GM19468 (cell line): ENCODE data around the gene SEC31A.

Source experiments
- ATAC-seq: cut with Tn5 transposase; IDR thresholded peaks from one replicate; pipeline ENCODE4 v1.9.1; 2021; ENCODE audit warnings: mild to moderate bottlenecking, moderate library complexity, moderate number of reproducible peaks; ENCODE audit not compliant: unreplicated experiment; ENCODE audit errors: extremely low read depth

Gene SEC31A

DNA sequence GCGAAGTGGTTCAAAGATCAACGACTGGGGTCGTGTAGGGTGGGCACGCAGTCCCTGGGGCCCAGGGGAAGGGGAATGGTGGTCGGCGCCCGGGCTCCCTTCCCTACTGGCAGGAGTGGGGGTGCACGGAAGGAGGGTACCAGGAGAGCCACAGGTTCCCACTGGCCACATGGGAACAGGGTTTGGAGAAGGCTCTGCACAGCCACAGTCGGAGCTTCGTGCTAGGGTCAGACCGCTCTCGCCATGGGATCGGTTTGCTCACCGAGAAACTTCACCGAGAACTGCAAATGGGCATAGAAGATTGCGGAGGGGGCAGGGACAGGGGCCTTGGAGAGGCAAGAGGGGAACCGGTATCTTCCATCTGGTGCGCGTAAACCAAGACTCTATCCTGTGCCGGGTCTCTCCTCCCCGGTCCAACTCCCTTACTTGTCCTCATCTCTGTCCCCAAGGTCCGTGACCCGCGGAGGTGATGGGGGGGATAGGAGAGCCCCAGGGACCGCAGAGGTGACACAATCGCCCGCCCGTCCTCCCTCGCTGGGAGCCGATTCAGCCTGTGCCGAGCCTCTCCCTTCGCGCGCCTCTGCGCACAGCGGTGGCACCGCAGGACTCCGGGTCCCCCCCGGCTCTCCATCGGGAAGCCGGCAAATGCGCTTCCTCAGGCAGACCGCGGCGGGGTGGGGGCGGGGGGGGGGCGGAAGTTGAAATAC, 93.4 kb downstream of the SEC31A start:
- ATAC-seq: no peak

DNA sequence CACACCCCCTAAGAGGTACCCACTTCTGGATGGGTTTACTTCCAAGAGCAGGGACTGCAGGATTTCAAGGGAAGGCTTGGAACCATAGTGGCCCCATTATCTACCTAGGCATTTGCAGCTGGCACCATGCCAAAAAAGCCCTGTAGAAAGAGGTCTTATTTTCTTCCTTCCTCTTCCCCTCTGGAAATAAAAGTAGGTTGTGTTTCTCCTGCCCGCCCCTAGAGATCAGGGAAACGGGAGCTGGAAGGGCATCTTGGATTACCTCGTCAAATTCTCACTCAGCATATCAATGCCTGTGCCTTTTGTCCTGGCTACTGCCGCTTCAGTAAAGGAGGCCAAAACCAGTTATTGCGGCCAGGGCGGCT, 93.9 kb downstream of the SEC31A start:
- no peak for ATAC-seq

DNA sequence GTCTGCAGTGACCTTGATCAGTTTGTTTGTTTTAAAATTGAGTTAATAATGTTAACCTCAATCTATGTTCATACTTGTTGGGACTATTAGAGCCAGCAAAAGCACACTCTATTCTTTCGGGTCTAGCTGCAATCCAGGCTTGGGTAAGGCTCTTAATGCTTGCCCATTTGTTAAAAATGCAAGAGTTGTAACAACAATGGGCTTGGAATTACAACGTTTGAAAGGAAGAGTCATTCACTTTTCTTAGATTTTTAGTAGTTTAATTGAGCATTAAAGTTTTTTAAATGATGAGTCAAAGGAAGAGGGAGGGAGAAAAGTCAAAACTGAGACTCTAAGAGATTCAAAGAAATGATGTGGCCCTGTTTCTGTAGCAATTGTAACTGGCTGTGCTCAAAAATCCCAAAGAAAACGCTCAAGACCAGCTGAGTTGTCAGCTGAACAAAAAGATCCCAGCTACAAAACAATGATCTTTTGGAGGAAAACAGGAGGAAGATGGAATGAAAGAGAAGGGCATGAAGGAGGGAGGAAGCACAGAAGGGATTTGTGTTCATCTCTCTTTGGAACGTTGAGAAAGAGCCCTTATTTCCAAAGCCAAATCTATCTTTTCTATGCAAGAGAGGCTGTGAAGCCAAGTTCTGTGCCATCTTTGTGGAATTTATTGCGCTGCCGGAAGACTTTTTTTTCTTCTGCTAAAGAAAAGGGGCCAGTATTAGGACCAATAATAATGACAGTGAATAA, 97.9 kb downstream of the SEC31A start:
- no peak for ATAC-seq

GRCh38 chr4:82791179-82791578, 99.8 kb downstream of the SEC31A start:
- ATAC-seq: no peak

DNA sequence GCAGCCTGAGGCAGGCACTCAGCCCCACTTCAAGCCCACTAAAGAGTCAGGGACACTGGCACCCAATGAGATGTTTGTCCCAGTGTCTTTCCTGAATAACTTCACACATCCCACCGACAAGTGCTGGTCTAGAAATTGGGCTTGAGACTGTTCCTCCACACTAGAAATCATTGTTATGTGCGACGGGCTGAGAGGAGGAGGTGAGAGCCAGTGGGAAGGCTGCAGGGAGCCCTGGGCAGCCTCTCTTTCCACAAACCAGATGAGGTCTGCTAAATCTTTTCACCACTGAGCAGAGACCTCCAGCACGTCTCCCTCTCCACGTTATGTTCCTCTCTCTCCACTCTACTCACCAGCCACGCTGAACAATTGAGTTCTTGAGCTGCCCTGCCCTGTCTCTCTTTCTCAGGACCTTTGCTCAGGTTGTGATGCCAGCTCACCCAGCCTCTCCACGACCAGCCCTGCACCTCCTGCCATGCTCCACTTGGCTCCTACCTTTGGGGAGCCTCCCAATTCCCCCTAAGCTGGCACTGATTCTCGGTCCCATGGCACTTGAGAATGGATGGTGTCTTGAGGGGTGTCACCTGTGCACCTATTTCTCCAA, 100.8 kb downstream of the SEC31A start:
- no peak for ATAC-seq

GRCh38 chr4:82789025-82789776, 101.8 kb downstream of the SEC31A start:
- ATAC-seq: no peak

- no peak for ATAC-seq
Observed at GRCh38 chr4:82787342-82787741, 103.6 kb downstream of the SEC31A start.

DNA sequence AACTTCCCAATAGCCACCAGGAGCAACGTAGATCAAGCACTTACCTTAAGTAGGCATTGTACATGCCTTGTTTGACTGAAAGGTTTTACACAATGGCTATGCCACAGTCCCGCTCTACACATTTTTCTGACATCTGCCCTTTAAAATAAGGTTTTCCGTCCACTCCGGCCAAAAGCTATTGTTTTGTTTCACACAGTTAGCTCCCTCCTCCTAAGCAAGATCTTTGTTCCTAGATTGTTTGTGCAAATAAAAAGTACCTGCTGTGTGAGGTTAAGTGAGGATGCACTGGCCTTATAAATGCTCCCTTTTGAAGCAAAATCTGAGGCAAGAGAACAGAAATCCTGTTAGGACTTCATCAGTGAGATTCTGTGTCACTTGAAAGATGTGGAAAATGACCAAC, 104.1 kb downstream of the SEC31A start:
- ATAC-seq: no peak

GRCh38 chr4:82785611-82786400, 105.1 kb downstream of the SEC31A start:
- ATAC-seq: no peak

DNA sequence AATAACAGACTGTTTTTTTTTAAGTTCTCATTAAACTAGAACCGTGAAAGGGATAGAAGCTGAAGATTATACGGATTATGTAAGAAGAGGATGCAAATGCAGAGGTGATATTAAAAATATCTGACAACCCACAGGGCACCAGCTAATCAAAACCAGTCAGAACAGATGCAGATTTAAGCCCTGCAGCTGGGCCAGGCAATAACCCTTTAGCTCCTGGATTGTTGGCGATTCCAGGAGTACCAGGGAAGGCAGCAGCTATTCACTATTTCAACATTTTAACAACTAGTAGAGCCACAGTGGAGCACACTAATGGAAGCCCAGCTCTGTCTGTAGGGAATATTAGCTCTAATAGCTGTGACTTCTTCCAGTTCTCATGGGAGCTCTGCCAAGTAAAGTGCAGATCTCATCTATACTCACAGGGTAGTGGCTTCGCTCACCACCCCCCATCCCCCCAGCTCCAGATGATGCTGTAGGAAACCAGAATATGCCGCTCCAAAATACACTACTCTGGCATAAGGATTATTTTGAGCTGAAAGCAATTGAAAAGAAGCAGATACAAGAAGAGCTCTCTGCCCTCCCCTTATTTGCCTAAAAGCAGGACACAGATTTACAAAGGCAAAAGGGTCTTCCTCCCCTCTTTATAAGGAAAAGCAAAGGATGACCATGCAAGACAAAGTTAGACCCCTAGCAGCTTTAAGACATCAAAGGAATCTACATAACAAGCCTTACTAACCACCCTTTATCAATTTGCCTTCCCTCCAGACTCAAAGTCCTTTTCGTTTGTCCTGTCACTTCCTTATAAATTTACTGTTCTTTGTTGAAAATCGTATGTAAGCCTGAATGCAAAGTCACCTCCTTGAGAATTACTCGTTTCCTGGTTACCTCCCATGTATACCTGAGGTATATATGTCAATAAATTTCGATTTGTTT, 106.0 kb downstream of the SEC31A start:
- ATAC-seq: no peak

DNA sequence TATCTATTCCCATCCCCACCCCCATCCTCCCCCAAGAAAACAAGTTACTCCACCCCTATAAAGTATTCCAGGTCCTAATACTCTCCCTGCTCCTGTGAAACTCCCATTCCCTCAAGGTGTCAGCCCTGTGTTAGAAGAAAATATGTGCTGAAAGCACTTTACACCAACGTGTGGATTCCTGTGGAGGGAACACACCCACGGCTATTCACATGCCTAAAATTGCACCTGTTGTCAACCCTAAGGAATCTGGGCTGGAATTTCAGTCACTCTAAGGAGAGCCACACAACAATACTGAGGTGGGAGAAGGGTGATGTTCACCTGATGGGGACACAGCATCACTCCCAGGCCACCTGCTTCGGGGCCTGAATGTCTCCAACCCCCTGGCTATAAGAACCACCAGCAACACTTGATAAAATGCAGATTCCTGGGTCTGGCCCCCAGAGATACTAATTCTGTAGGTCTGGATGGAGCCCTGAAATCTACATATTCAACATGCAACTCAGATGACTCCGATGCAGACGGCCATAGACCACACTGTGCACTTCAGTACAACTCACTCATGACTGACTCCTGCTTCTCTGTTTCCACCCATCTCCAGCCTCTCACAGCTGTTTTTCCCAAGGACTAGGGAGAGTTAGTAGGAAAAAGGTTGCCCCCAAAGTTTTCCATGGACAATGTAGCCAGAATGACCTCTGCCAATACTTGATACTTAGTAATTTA, 108.2 kb downstream of the SEC31A start:
- ATAC-seq: no peak

DNA sequence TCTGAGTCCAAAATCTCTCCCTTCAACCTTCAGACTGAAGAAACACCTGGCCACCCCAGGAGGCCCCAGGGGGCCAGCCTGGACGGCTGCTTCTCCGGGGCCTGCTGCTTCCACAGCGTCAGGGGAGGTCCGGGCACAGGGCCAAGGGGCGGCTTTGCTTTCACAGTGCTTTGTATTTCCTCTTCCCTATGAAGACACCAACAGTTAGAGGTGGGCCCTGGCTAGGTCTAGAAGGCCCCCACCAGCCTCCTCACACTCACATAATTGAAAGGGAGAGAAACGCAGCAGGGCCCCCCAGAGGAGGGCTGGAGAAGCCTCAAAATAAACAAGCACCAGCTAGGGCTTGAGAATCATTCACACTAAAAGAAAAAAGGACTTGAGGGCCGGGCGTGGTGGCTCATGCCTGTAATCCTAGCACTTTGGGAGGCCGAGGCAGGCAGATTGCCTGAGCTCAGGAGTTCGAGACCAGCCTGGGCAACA, 110.2 kb downstream of the SEC31A start:
- no peak for ATAC-seq

DNA sequence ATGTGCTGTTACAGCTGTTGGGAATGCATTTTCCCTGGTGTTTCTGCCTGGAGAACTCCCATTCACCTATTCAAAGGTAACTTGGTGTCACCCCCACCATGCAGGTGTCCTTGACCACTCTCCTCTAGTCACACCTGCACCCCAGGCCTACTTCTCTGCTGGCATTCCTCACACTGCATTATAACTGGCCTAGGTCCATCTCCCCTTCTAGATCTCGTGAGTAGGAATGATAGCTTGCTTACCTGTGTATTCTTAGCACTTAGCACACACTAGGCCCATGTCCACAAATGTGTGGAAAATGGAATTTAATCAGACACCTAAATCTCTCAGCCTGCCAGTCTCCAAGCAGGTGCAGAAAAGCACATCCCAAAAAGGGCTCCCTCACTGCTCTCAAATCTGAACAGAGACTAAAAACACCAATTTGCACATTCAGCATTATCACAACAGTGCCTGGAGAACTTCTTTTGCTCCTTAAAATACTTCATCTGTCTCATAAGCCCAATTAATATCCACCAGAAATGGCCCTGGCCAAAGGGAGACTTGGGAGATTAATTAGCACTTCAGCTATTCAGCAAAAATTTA, 110.7 kb downstream of the SEC31A start:
- ATAC-seq: no peak

DNA sequence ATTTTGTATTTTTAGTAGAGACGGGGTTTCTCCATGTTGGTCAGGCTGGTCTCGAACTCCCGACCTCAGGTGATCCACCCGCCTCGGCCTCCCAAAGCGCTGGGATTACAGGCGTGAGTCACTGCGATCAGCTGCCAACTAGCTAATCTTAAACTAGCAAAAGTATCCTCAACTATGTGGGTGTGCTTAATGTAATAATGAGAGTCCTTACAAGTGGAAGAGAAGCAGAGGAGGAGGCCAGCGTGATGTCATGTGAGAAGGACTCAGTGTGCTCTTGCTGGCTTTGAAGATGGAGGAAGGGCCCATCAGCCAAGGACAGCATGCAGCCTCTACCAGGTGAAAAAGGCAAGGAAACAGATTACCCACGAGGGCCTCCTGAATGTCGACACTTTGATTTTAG, 111.9 kb downstream of the SEC31A start:
- ATAC-seq: no peak

GRCh38 chr4:82777857-82778525, 113.0 kb downstream of the SEC31A start:
- no peak for ATAC-seq

DNA sequence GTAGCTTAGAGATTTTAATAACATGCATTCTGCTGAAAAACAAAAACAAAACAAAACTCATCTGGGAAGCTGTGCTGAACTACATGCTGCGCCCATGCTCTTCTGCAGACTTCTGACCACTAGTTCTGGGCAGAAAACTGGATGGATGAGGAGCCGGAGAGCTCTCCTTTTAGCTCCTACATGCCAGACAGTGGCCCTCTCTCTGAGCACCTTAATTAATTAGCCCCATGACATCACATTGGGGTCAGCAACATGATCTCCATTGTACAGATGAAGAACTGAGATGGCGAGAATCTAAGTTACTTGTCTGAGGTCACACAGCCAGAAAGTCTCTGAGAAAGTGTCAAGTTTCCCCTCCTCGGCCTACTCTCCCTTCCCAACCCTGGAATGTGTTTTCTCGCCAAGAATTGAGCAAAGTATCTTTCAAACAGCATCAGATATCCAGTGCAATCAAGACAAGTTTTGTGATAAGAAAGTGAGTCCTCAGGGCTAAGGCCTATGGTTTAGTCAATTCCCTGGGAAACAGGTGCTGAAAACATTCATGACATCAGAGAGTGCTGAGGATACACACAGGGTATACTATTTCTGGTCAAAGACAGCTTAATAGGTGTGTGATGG, 113.9 kb downstream of the SEC31A start:
- ATAC-seq: no peak

DNA sequence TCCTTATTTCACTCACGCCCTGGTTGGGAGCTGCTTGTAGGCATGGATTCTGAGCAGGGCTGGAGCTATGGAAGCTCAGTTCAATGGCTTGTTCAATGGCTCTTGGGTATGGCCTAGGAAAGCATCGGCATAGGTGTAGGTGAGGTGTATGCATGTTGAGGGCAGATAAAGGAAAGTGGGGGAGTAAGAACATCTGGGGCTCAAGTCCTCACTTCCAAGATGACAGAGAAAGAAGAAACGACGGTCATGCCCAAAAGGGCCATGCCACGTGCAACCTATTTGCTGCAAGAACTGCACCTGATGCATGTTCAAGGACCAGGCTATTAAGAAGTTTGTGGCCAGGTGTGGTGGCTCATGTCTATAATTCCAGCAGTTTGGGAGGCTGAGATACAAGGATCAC, 115.7 kb downstream of the SEC31A start:
- ATAC-seq: no peak
